BJ (cell line): ENCODE measurements around the gene CRABP2. TPM values are rescaled to one million over a fixed set of nuclear protein-coding genes. Genes with fewer than 3 reads are reported as not detected.

Experiments used
- CTCF ChIA-PET: fragments of 350-600 bp; formaldehyde crosslinking; extraction: SDS; loops from one replicate; lab custom pipeline; 2021; ENCODE audit warnings: antibody characterized with exemption, inconsistent platforms; lab: Yijun Ruan, JAX
- POLR2A ChIA-PET: fragments of 300-600 bp; sonication (Branson Sonifier 250); formaldehyde crosslinking; extraction: SDS; loops from one replicate; lab custom pipeline; 2021; ENCODE audit warnings: antibody characterized with exemption; lab: Charles Lee
- DNase-seq: peaks from one replicate; pipeline ENCODE4 v3.0.0-alpha.2; 2011; ENCODE audit warnings: low read depth
- H3K27me3 ChIP-seq: 2 replicates; pipeline ENCODE4 v1.6.0; 2011; ENCODE audit warnings: low read length; ENCODE audit not compliant: control insufficient read depth, insufficient read depth
- H3K36me3 ChIP-seq: 2 replicates; pipeline ENCODE4 v1.5.1; 2011; ENCODE audit warnings: low read length; ENCODE audit not compliant: control insufficient read depth, insufficient read depth
- H3K4me3 ChIP-seq: 2 replicates; pipeline ENCODE4 v1.5.1; 2011; ENCODE audit warnings: low read depth, mild to moderate bottlenecking, control low read depth, low read length
- polyA plus RNA-seq: library from polyadenylated mRNA; depleted of rRNA; stranded (reverse); fragments of >200 nt; gene quantifications from 2 replicates; pipeline ENCODE4 v1.2.3, GENCODE V29; 2011
- TF ChIP-seq, protein P1 (sequence below): IDR thresholded peaks from 2 replicates; pipeline ENCODE4 v1.5.1; 2011; ENCODE audit warnings: low read depth, mild to moderate bottlenecking, control low read depth, inconsistent platforms, low read length, moderate library complexity; ENCODE audit not compliant: insufficient read depth

CRABP2 gene
- polyA plus RNA-seq, 1 experiment: 75.9 TPM

GRCh38 chr1:156667968-156668709 is 37.2 kb downstream of the CRABP2 start:
- TF ChIP-seq, protein P1, sequence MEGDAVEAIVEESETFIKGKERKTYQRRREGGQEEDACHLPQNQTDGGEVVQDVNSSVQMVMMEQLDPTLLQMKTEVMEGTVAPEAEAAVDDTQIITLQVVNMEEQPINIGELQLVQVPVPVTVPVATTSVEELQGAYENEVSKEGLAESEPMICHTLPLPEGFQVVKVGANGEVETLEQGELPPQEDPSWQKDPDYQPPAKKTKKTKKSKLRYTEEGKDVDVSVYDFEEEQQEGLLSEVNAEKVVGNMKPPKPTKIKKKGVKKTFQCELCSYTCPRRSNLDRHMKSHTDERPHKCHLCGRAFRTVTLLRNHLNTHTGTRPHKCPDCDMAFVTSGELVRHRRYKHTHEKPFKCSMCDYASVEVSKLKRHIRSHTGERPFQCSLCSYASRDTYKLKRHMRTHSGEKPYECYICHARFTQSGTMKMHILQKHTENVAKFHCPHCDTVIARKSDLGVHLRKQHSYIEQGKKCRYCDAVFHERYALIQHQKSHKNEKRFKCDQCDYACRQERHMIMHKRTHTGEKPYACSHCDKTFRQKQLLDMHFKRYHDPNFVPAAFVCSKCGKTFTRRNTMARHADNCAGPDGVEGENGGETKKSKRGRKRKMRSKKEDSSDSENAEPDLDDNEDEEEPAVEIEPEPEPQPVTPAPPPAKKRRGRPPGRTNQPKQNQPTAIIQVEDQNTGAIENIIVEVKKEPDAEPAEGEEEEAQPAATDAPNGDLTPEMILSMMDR: no peak

DNA sequence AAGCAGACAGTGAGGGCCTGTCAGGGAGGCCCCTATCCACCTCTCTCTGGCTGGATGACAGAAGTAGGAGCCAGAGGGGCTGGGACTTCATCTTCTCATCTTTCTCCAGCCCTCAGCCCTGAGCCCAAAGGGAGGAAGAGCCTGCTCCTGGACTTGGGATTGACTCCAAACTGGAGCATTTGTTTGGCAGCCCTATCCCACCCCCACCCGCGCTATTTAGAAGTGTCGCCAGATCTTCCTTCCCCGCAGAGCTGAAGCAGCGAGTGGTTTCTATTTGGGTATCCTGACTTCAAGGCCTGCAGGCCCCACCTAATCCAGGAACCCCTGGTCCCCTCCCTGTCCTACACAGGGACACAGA is 37.8 kb downstream of the CRABP2 start:
- no peak overlapping the region for H3K4me3 ChIP-seq
- ChIA-PET CTCF (interaction anchor here (0.7 to 18.8 kb wide), 5 partner anchors 8 to 127 kb away, joined by 3 to 548 read pairs (median 4); partner anchors contain the start of gene NES), POLR2A (no interaction called here)
- no peaks in the 10 kb centered on the region for H3K27me3 ChIP-seq
- DNase-seq: no peak
- TF ChIP-seq, protein P1: no peak
- peaks cover 3% of the 10 kb centered on the region for H3K36me3 ChIP-seq

More at GRCh38 chr1:156667968-156668709, 37.2 kb downstream of the CRABP2 start:
- Histone ChIP-seq H3K4me3 (no peak overlapping the region), H3K27me3 (no peaks in the 10 kb centered on the region), H3K36me3 (peaks cover 5% of the 10 kb centered on the region)
- ChIA-PET CTCF (interaction anchor here (0.7 to 18.8 kb wide), 5 partner anchors 9 to 126 kb away, joined by 3 to 548 read pairs (median 4); partner anchors contain the start of gene NES), POLR2A (no interaction called here)
- DNase-seq: no peak

- POLR2A ChIA-PET: no interaction called here
- no peak for DNase-seq
- TF ChIP-seq, protein P1: no peak
- Histone ChIP-seq H3K27me3 (no peaks in the 10 kb centered on the region), H3K36me3 (peaks cover 1% of the 10 kb centered on the region; the same call in 1 of the 2 replicates), H3K4me3 (no peak overlapping the region)
- CTCF ChIA-PET: interaction anchor here (1.0 to 18.8 kb wide), 4 partner anchors 7 to 59 kb away, joined by 3 to 548 read pairs (median 4); partner anchors contain the start of gene NES
Observed at GRCh38 chr1:156666862-156667609, 38.3 kb downstream of the CRABP2 start.

- ChIA-PET CTCF (interaction anchor here (1.1 to 18.8 kb wide), 4 partner anchors 9 to 57 kb away, joined by 3 to 548 read pairs (median 6); partner anchors contain the start of gene NES), POLR2A (no interaction called here)
- H3K27me3 ChIP-seq: no peaks in the 10 kb centered on the region
- no peak overlapping the region for H3K4me3 ChIP-seq
- no peak for DNase-seq
- TF ChIP-seq, protein P1: no peak
- 0 out of 2 replicates have a peak, but pooled peaks cover 1% of the 10 kb centered on the region for H3K36me3 ChIP-seq
Observed at GRCh38 chr1:156665539-156665938, 39.8 kb downstream of the CRABP2 start.
